Natural killer cell (primary cell): Measurements from ENCODE around the gene NHERF1. TPM values are rescaled to one million over a fixed set of nuclear protein-coding genes. Genes with fewer than 3 reads are reported as not detected.

ENCODE experiments used
- ATAC-seq, 3 donors: fragments of 150-1000 bp in 2 of 3; fragments of 200-7000 bp in 1 of 3; cut with Tn5 transposase; 1 replicate in 1 of 3; 2 replicates in 2 of 3; pipeline ENCODE4 v1.10.0; 2021; ENCODE audit warnings: mild to moderate bottlenecking in 2 of 3, moderate library complexity in 2 of 3
- DNase-seq, 2 donors: peaks; one replicate each; pipeline versions ENCODE4 v3.0.0 to v3.0.0-alpha.2; 2013 to 2021; ENCODE audit warnings: mixed read lengths in 1 of 2
- H3K27ac ChIP-seq: one replicate; pipeline ENCODE4 v1.5.1; 2013; ENCODE audit warnings: mild to moderate bottlenecking, low read length
- H3K27me3 ChIP-seq: one replicate; pipeline ENCODE4 v1.6.1; 2013; ENCODE audit warnings: low read length; ENCODE audit not compliant: control insufficient read depth, insufficient read depth
- H3K36me3 ChIP-seq: one replicate; pipeline ENCODE4 v1.6.1; 2013; ENCODE audit warnings: low read length; ENCODE audit not compliant: control insufficient read depth, insufficient read depth
- H3K4me1 ChIP-seq: one replicate; pipeline ENCODE4 v1.6.1; 2013; ENCODE audit warnings: low read length; ENCODE audit not compliant: control insufficient read depth, insufficient read depth
- H3K4me3 ChIP-seq: one replicate; pipeline ENCODE4 v1.5.1; 2013; ENCODE audit warnings: low read length
- H3K9me3 ChIP-seq: one replicate; pipeline ENCODE4 v1.6.1; 2013; ENCODE audit warnings: low read length; ENCODE audit not compliant: control insufficient read depth, insufficient read depth
- H3K27ac Mint-ChIP-seq, 2 donors: one replicate each; pipeline ENCODE4 v1.8.0; 2022; ENCODE audit warnings: mild to moderate bottlenecking in 2 of 2, mixed read lengths in 2 of 2, moderate library complexity in 1 of 2
- H3K27me3 Mint-ChIP-seq, 2 donors: one replicate each; pipeline ENCODE4 v1.8.0; 2022; ENCODE audit warnings: low read depth in 2 of 2, mixed read lengths in 2 of 2
- H3K36me3 Mint-ChIP-seq: one replicate; pipeline ENCODE4 v1.8.0; 2022; ENCODE audit warnings: mixed read lengths
- H3K4me1 Mint-ChIP-seq, 2 donors: one replicate each; pipeline ENCODE4 v1.8.0; 2022; ENCODE audit warnings: mixed read lengths in 2 of 2
- H3K4me3 Mint-ChIP-seq: one replicate; pipeline ENCODE4 v1.8.0; 2022; ENCODE audit warnings: mild to moderate bottlenecking, moderate library complexity, mixed read lengths
- H3K9me3 Mint-ChIP-seq, 2 donors: one replicate each; pipeline ENCODE4 v1.8.0; 2022; ENCODE audit warnings: mixed read lengths in 2 of 2
- CTCF ChIP-seq: fragments of 200-600 bp; IDR thresholded peaks from one replicate; pipeline ENCODE4 v1.8.0; 2022; ENCODE audit warnings: antibody characterized with exemption
- WGBS: methylation state at CpG from one replicate; pipeline ENCODE4 v1.1.7; 2013; ENCODE audit warnings: missing lambda C conversion rate; ENCODE audit not compliant: insufficient coverage; 5-methylcytosine and 5-hydroxymethylcytosine counted together
- intact Hi-C: fragments of 100-400 bp; cut with micrococcal nuclease; formaldehyde crosslinking; loops from one replicate; pipeline ENCODE4 v1.14.2; 2022
- total RNA-seq, 4 donors: library from RNA; stranded (reverse); fragments of 120-200 nt in 1 of 4; gene quantifications; one replicate each; pipeline versions ENCODE4 v1.2.3 to v1.2.4, GENCODE V29; 2013 to 2022

The NHERF1 gene
- total RNA-seq, 3 donors from 2014 or later (not counting 1 experiment from before 2014, with no cell fraction given) = 323 to 372 (median 362) TPM

DNA sequence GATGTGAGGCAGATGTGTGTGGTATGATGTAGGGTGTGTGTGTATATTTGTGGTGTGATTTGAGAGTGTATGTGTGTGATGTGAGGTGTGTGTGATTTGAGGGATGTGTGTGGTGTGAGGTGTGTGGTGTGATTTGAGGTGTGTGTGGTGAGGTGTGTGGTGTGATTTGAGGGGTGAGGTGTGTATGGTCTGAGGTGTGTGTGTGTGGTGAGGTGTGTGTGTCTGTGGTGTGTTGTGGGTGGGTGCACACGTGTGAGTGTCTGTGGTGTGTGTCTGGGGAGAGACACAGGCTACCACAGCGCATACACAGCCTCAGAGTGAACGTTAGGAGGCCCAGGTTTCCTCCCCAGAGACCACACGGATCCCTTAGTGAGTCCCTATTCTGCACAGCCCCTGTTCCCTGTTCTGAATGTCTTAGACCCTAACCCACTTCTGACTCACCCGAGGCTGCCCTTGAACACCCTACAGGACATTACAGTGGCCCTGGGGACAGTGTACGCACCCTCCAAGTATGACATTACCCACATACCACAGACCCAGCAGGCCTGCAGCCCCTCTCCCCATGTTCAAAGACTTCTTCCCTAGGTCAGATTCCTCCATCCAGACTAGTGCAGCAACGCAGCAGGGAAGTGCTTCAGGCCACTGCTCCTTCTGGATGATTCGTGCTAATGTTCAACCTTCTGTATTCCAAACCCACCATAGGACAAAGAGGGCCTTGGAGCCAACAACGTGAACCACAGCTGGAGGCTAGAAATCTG lies 14.9 kb upstream of the NHERF1 start:
- H3K4me1 ChIP-seq = peaks cover 89% of the 10 kb centered on the region
- peaks cover 7% of the 10 kb centered on the region for H3K9me3 ChIP-seq
- H3K27me3 Mint-ChIP-seq = peaks cover 0 to 4% of the 10 kb centered on the region in 2 donors
- peak overlapping the region; percentile 41 for H3K4me3 Mint-ChIP-seq
- H3K27ac Mint-ChIP-seq = no peak overlapping the region
- H3K4me1 Mint-ChIP-seq = peaks cover 6 to 13% of the 10 kb centered on the region in 2 donors
- TF ChIP-seq CTCF = no peak
- H3K9me3 Mint-ChIP-seq = no peaks in the 10 kb centered on the region
- 53% methylated on average over 9 of the region's 9 CpGs for WGBS
- no peaks in the 10 kb centered on the region for H3K36me3 ChIP-seq
- no peak overlapping the region for H3K27ac ChIP-seq
- no peak overlapping the region for H3K4me3 ChIP-seq
- no peaks in the 10 kb centered on the region for H3K27me3 ChIP-seq
- intact Hi-C loops = no loop called here
- DNase-seq (peak; percentile 51 to 72), ATAC-seq (no peak)
- H3K36me3 Mint-ChIP-seq = no peaks in the 10 kb centered on the region

- Histone ChIP-seq H3K4me1 (peaks cover 92% of the 10 kb centered on the region), H3K27me3 (no peaks in the 10 kb centered on the region), H3K27ac (no peak overlapping the region), H3K9me3 (peaks cover 7% of the 10 kb centered on the region), H3K4me3 (no peak overlapping the region), H3K36me3 (no peaks in the 10 kb centered on the region)
- Mint-ChIP-seq H3K27me3 (peaks cover 0 to 4% of the 10 kb centered on the region in 2 donors), H3K4me1 (peaks cover 13 to 20% of the 10 kb centered on the region in 2 donors), H3K27ac (no peak overlapping the region), H3K9me3 (no peaks in the 10 kb centered on the region), H3K36me3 (no peaks in the 10 kb centered on the region), H3K4me3 (peak overlapping the region; percentile 41)
- DNase-seq (no peak), ATAC-seq (no peak)
- intact Hi-C loops = no loop called here
- WGBS = 97% methylated on average over 3 of the region's 3 CpGs
- no peak for TF ChIP-seq CTCF
Observed at GRCh38 chr17:74734256-74734655, 14.2 kb upstream of the NHERF1 start.

GRCh38 chr17:74736513-74737298 lies 11.7 kb upstream of the NHERF1 start, which contains the start of gene RAB37:
Gene RAB37, plus strand, starts transcription at chr17:74737256. Its CDS starts 17 bp downstream, at chr17:74737273.
- DNase-seq (peak; percentile 57 to 78), ATAC-seq (peak; percentile 29 to 69 (median 34))
- Histone ChIP-seq H3K27ac (peak within 1 kb of the TSS; percentile 66), H3K36me3 (peaks cover 5% of the 10 kb centered on the region), H3K9me3 (peaks cover 7% of the 10 kb centered on the region), H3K4me3 (peak within 1 kb of the TSS; percentile 90), H3K4me1 (peaks cover 92% of the 10 kb centered on the region), H3K27me3 (no peaks in the 10 kb centered on the region)
- intact Hi-C loops = loop anchor here (1.0 to 5.0 kb wide), 2 partner anchors 79 to 264 kb away; no protein-coding TSS in a partner anchor
- peak within 1 kb of the TSS; percentile 90 to 93 for H3K27ac Mint-ChIP-seq
- peaks cover 0 to 4% of the 10 kb centered on the region in 2 donors for H3K27me3 Mint-ChIP-seq
- H3K4me3 Mint-ChIP-seq = peak within 1 kb of the TSS; percentile 92
- 1% methylated on average over 67 of the region's 67 CpGs for WGBS
- no peaks in the 10 kb centered on the region for H3K36me3 Mint-ChIP-seq
- H3K4me1 Mint-ChIP-seq = peaks cover 34 to 43% of the 10 kb centered on the region in 2 donors
- no peaks in the 10 kb centered on the region for H3K9me3 Mint-ChIP-seq
- TF ChIP-seq CTCF = peak; percentile 56
